Vagina (tissue), 2 donors: ENCODE results near the gene SP7.
"Not testable (repeated sequence)": the region's sequence is repeated elsewhere in the genome, so short reads cannot be mapped to it uniquely, and the experiment has no call there.

Source experiments
- POLR2A ChIP-seq, 2 donors: fragments of 450-650 bp; IDR thresholded peaks; one replicate each; pipeline ENCODE4 v1.6.1; 2017; ENCODE audit warnings: antibody characterized with exemption in 2 of 2, mild to moderate bottlenecking in 2 of 2, moderate library complexity in 2 of 2
- POLR2AphosphoS5 ChIP-seq, 2 donors: sonication (generic); formaldehyde crosslinking; IDR thresholded peaks; one replicate each; pipeline ENCODE4 v1.9.0; 2017; ENCODE audit warnings: antibody characterized with exemption in 2 of 2, mild to moderate bottlenecking in 2 of 2, low read depth in 1 of 2; ENCODE audit not compliant: insufficient read depth in 1 of 2
- TF ChIP-seq, protein P1 (sequence below), 3 experiments: fragments of 450-650 bp in 2 of 3; fragments of 200-600 bp in 1 of 3; sonication (generic) in 1 of 3; IDR thresholded peaks; one replicate each; pipeline ENCODE4 v1.5.1; 2017 to 2019; ENCODE audit warnings: antibody characterized with exemption in 3 of 3, mild to moderate bottlenecking in 2 of 3, moderate library complexity in 2 of 3

DNA sequence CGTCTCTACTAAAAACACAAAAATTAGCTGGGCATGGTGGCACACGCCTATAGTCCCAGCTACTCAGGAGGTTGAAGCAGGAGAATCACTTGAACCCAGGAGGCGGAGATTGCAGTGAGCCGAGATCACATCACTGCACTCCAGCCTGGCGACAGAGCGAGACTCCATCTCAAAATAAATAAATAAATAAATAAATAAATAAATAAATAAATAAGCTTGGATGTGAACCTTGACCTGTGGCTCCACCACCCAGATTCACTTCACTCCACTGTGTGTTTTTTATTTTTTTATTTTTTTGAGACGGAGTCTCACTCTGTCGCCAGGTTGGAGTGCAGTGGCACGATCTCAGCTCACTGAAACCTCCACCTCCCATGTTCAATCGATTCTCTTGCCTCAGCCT is 25.5 kb upstream of the SP7 start:
- TF ChIP-seq POLR2A (IDR thresholded peaks at IDR 0.05); POLR2AphosphoS5 (IDR thresholded peaks at IDR 0.05; ENCODE audit: insufficient read depth in 1 of 2, low read depth in 1 of 2): not testable (repeated sequence)
- TF ChIP-seq, protein P1, sequence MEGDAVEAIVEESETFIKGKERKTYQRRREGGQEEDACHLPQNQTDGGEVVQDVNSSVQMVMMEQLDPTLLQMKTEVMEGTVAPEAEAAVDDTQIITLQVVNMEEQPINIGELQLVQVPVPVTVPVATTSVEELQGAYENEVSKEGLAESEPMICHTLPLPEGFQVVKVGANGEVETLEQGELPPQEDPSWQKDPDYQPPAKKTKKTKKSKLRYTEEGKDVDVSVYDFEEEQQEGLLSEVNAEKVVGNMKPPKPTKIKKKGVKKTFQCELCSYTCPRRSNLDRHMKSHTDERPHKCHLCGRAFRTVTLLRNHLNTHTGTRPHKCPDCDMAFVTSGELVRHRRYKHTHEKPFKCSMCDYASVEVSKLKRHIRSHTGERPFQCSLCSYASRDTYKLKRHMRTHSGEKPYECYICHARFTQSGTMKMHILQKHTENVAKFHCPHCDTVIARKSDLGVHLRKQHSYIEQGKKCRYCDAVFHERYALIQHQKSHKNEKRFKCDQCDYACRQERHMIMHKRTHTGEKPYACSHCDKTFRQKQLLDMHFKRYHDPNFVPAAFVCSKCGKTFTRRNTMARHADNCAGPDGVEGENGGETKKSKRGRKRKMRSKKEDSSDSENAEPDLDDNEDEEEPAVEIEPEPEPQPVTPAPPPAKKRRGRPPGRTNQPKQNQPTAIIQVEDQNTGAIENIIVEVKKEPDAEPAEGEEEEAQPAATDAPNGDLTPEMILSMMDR (IDR thresholded peaks at IDR 0.05), result not testable (repeated sequence)
